ENCODE measurements around the gene PPCS.
"Not testable (repeated sequence)": the region's sequence is repeated elsewhere in the genome, so short reads cannot be mapped to it uniquely, and the experiment has no call there.

PPCS gene

GRCh38 chr1:42479621-42480020 lies 23.3 kb downstream of the PPCS start:
- no peak for TF ChIP-seq CTCF (IDR thresholded peaks at IDR 0.05; ENCODE audit: control insufficient read depth, insufficient read depth, low read depth, low read length, missing control alignments)
- H3K4me3 ChIP-seq (ENCODE audit: control insufficient read depth, low read depth, low read length) = no peak overlapping the region

GRCh38 chr1:42480921-42481320 lies 24.6 kb downstream of the PPCS start:
- DNase-seq (ENCODE audit: low read depth) = no peak
- no peak overlapping the region for H3K4me3 ChIP-seq (ENCODE audit: control insufficient read depth, low read depth, low read length)
- TF ChIP-seq CTCF (IDR thresholded peaks at IDR 0.05; ENCODE audit: control insufficient read depth, insufficient read depth, low read depth, low read length, missing control alignments) = no peak

More at GRCh38 chr1:42479621-42480020, 23.3 kb downstream of the PPCS start:
- DNase-seq (ENCODE audit: low read depth) = no peak

GRCh38 chr1:42482635-42483153 lies 26.4 kb downstream of the PPCS start:
- TF ChIP-seq CTCF (IDR thresholded peaks at IDR 0.05; ENCODE audit: control insufficient read depth, insufficient read depth, low read depth, low read length, missing control alignments) = no peak
- no peak for DNase-seq (ENCODE audit: low read depth)
- no peak overlapping the region for H3K4me3 ChIP-seq (ENCODE audit: control insufficient read depth, low read depth, low read length)

GRCh38 chr1:42484382-42484781 lies 28.0 kb downstream of the PPCS start:
- DNase-seq (ENCODE audit: low read depth) = peak; percentile 70
- TF ChIP-seq CTCF (IDR thresholded peaks at IDR 0.05; ENCODE audit: control insufficient read depth, insufficient read depth, low read depth, low read length, missing control alignments) = no peak
- H3K4me3 ChIP-seq (ENCODE audit: control insufficient read depth, low read depth, low read length) = no peak overlapping the region

GRCh38 chr1:42490237-42490636 lies 33.9 kb downstream of the PPCS start:
- no peak for TF ChIP-seq CTCF (IDR thresholded peaks at IDR 0.05; ENCODE audit: control insufficient read depth, insufficient read depth, low read depth, low read length, missing control alignments)
- DNase-seq (ENCODE audit: low read depth) = no peak
- H3K4me3 ChIP-seq (ENCODE audit: control insufficient read depth, low read depth, low read length) = no peak overlapping the region

GRCh38 chr1:42502031-42502430 lies 45.7 kb downstream of the PPCS start:
- H3K4me3 ChIP-seq (ENCODE audit: control insufficient read depth, low read depth, low read length); DNase-seq (ENCODE audit: low read depth): not testable (repeated sequence)

GRCh38 chr1:42504535-42505128 lies 48.3 kb downstream of the PPCS start:
- DNase-seq (ENCODE audit: low read depth) = no peak
- TF ChIP-seq CTCF (IDR thresholded peaks at IDR 0.05; ENCODE audit: control insufficient read depth, insufficient read depth, low read depth, low read length, missing control alignments) = no peak
- H3K4me3 ChIP-seq (ENCODE audit: control insufficient read depth, low read depth, low read length) = no peak overlapping the region
